Measurements from ENCODE around the gene PRKAG1.

Gene PRKAG1

DNA sequence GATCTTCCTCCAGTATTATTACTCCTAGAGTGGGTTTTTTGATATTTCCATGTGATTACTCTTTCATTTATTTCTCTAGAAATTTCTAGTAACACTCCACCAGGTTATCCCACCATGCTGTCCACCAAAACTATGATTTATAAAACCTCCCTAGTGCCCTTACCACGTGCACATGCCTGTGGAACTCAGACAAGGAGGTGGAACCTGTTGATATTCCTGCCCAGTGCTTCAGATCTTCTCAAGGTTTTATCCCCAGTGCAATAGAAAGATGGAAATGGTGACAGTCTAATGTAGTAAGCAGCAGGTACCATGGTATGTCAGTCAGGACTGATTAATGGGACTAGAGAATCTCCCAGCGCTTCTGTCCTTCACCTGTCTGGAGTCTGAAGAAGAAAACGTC lies 57.7 kb downstream of the PRKAG1 start:
- TF ChIP-seq FOXP2 (optimal IDR thresholded peaks at IDR 0.05; ENCODE audit: borderline replicate concordance, extremely low read depth, extremely low read length, insufficient read depth) (no peak), POLR2AphosphoS5 (IDR thresholded peaks at IDR 0.05; ENCODE audit: low read depth, low read length) (no peak), SIN3A (IDR thresholded peaks at IDR 0.05; ENCODE audit: borderline replicate concordance, insufficient read depth, low read length) (no peak), TAF1 (IDR thresholded peaks at IDR 0.05; ENCODE audit: borderline replicate concordance, insufficient read depth, low read length) (no peak)
- TF ChIP-seq, protein P1, sequence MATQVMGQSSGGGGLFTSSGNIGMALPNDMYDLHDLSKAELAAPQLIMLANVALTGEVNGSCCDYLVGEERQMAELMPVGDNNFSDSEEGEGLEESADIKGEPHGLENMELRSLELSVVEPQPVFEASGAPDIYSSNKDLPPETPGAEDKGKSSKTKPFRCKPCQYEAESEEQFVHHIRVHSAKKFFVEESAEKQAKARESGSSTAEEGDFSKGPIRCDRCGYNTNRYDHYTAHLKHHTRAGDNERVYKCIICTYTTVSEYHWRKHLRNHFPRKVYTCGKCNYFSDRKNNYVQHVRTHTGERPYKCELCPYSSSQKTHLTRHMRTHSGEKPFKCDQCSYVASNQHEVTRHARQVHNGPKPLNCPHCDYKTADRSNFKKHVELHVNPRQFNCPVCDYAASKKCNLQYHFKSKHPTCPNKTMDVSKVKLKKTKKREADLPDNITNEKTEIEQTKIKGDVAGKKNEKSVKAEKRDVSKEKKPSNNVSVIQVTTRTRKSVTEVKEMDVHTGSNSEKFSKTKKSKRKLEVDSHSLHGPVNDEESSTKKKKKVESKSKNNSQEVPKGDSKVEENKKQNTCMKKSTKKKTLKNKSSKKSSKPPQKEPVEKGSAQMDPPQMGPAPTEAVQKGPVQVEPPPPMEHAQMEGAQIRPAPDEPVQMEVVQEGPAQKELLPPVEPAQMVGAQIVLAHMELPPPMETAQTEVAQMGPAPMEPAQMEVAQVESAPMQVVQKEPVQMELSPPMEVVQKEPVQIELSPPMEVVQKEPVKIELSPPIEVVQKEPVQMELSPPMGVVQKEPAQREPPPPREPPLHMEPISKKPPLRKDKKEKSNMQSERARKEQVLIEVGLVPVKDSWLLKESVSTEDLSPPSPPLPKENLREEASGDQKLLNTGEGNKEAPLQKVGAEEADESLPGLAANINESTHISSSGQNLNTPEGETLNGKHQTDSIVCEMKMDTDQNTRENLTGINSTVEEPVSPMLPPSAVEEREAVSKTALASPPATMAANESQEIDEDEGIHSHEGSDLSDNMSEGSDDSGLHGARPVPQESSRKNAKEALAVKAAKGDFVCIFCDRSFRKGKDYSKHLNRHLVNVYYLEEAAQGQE (IDR thresholded peaks at IDR 0.05; ENCODE audit: insufficient read depth in 1 of 2, low read depth in 2 of 2, low read length in 2 of 2), result no peak

DNA sequence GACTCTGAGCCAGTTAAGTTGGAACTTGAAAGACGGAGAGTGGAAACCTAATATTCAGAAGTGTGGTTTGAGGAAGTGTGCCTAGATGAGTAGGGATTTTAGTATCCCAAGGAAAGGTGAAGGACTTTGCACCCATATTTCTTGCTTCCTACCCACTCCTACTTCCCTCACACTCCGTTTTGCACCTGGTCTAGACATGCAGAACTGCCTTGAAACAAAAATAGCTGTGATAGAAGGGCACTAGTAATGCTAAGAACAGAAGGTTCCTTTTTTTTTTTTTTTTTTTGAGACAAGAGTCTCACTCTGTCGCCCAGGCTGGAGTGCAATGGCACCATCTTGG lies 60.6 kb downstream of the PRKAG1 start:
- TF ChIP-seq POLR2AphosphoS5 (IDR thresholded peaks at IDR 0.05; ENCODE audit: low read depth, low read length), result no peak
- TF ChIP-seq, protein P1 (IDR thresholded peaks at IDR 0.05; ENCODE audit: insufficient read depth in 1 of 2, low read depth in 2 of 2, low read length in 2 of 2), result no peak
- no peak for TF ChIP-seq FOXP2 (optimal IDR thresholded peaks at IDR 0.05; ENCODE audit: borderline replicate concordance, extremely low read depth, extremely low read length, insufficient read depth)

DNA sequence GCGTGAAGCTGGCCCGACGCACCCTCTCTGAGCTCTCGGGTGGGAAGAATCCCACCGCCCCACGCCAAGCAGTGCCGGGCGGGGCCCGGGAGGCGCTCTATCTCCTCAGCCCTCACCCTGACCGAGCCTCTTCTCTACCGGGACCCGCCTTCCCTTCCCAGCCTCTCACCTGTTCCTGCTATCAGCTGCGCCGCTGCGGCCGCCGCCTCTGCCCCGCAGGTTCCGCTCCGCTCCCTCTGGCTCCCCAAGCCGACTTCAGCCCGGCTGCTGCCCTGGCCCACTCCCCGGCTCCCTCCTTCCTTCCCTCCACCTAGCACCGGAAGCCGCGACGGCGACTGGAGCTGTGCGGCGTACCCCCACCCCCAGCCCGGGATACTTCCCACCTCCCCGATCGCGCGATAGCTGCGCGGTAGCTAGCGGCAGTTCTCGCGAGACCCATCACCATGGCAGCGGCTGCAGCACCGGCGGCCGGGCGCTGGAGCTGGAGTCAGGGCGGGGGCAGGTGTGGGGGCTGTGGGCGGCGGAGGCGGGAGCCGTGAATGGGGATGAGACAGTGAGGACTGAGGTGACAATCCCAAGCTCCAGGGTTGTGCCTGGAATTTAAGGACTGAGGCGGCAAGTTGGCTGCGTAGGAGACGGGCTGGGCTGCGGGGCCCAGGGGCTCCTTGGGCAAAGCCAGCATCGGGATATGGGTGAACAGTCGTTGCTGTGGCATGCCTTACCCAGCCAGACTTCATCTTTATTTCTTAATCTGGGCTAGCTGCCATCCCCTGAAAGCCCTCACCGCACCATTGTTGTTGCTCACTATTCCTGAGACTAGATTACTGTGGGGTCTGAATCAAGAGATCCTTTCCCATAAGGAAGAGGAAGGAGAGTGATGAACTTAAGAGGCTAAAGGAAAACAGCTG lies 61.2 kb downstream of the PRKAG1 start, which contains the start of gene ARF3:
Gene ARF3 (minus strand): TSS at position 347 of the 908 bp plus-strand sequence. CDS start 16,392 bp downstream, outside the sequence.
- TF ChIP-seq POLR2AphosphoS5 (IDR thresholded peaks at IDR 0.05; ENCODE audit: low read depth, low read length) (peak; percentile 81), SIN3A (IDR thresholded peaks at IDR 0.05; ENCODE audit: borderline replicate concordance, insufficient read depth, low read length) (peak; percentile 99), TAF1 (IDR thresholded peaks at IDR 0.05; ENCODE audit: borderline replicate concordance, insufficient read depth, low read length) (peak; percentile 65; the same call in 1 of the 2 replicates), FOXP2 (optimal IDR thresholded peaks at IDR 0.05; ENCODE audit: borderline replicate concordance, extremely low read depth, extremely low read length, insufficient read depth) (peak; percentile 79)
- TF ChIP-seq, protein P1 (IDR thresholded peaks at IDR 0.05; ENCODE audit: insufficient read depth in 1 of 2, low read depth in 2 of 2, low read length in 2 of 2), result no peak

DNA sequence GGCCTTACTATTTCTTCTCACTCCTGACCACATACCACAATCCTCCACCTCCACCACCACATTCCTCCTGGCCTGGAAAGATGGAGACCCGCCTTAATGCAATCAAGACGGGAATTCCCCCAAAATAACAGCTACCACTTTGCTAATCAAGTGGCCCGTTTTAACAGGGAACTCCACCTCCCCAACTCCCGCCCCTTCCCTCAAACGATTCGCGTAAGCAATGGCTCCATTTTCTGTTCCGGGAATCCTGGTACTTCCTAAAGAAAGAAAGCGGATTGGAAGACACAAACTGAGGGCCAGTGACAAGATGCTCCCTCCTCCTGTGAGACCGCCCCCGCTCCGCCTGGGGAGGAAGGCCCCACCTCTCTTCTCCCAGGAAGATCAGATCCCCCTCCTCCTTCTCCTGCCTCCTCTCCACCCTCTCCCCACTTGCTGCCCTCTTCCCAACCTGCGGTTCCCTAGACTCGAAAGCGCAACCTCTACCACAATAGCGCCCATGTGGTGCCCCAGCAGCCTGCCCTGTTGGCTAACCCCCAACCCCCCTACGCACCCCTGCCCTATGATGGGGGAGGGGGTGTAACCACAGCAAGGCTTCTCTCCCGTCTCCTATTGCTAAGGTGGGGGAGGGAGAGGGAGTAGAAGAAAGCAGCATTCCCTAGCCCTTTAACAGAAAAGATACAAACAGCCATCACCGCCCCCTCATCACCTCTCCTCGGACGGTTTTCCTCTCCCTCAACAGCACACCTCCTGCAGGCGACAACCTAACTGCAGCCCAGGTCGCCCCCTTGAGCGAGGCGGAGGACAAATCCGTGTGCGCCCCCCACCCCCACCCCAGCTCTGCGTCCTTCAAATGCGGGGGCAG lies 62.1 kb downstream of the PRKAG1 start:
- no peak for TF ChIP-seq FOXP2 (optimal IDR thresholded peaks at IDR 0.05; ENCODE audit: borderline replicate concordance, extremely low read depth, extremely low read length, insufficient read depth)
- peak; percentile 34; the same call in 1 of the 2 replicates for TF ChIP-seq SIN3A (IDR thresholded peaks at IDR 0.05; ENCODE audit: borderline replicate concordance, insufficient read depth, low read length)
- TF ChIP-seq POLR2AphosphoS5 (IDR thresholded peaks at IDR 0.05; ENCODE audit: low read depth, low read length), result peak; percentile 73; the same call in 1 of the 2 replicates
- TF ChIP-seq TAF1 (IDR thresholded peaks at IDR 0.05; ENCODE audit: borderline replicate concordance, insufficient read depth, low read length), result no peak
- TF ChIP-seq, protein P1 (IDR thresholded peaks at IDR 0.05; ENCODE audit: insufficient read depth in 1 of 2, low read depth in 2 of 2, low read length in 2 of 2), result no peak
